Stimulated activated CD8-positive, alpha-beta memory T cell treated with anti-CD3 and anti-CD28 coated beads, Interleukin-15, amount 100 ng/mL, for 1 hour (primary cell): Measurements from ENCODE around the gene SCT.

Source experiments
- DNase-seq: peaks from one replicate; pipeline ENCODE4 v3.0.0-alpha.2; 2020; ENCODE audit warnings: low read depth

SCT gene

GRCh38 chr11:584287-584686 lies 42.7 kb downstream of the SCT start:
- no peak for DNase-seq

- DNase-seq: no peak
These were observed 45.2 kb downstream of the SCT start for GRCh38 chr11:581752-582151.

GRCh38 chr11:581342-581741 lies 45.6 kb downstream of the SCT start:
- no peak for DNase-seq

GRCh38 chr11:579830-580601 lies 47.0 kb downstream of the SCT start:
- no peak for DNase-seq

- DNase-seq: no peak
These were observed 48.5 kb downstream of the SCT start for GRCh38 chr11:578276-579035.

DNA sequence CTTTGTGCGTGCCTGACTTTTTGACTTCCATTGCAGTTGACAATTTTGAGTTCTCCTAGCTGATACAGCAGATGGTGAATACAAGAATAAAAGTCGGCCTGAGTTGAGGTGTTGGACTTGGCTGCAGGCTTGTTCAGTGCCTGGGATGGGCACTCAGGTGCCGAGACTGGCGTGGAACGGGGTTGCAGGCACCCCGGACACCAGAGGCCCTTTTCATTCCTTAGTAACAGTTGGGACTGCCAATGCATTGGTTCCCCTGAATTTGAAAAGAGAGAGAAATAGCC lies 49.4 kb downstream of the SCT start:
- no peak for DNase-seq

DNA sequence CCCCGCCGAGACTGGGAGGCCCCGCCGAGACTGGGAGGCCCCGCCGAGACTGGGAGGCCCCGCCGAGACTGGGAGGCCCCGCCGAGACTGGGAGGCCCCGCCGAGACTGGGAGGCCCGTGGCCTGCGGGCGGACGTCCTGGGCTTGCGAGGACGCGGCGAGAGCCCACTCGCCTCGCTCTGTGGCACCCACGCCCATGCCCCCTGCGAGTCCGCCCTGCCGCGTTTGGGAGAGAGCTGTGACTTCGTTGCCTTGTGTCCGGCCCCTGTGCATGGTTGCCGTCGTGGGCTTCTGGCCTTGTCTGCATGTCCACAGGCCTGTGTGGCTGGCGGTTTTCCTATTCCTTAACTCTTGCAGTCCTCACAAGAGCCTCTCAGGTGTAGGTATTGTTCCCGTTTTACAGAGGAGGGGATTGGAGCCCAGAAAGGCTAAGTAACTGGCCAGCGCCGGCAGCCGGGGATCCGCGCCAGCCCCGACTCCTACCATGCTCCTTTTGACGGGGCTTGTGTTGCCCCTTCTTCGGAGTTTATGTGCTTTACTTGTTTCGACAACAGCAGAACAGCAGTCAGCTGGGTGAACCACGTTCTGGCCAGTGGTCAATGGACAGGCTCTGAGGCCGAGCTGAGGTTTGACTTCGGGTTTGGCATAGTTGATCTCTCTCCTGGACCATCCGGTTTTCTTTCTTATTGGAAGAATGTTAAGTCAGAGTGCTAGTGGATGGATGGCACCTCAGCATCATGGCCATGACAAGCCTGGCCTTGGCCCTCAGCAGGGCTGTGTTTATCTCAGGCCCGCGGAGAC lies 50.0 kb downstream of the SCT start:
- DNase-seq: no peak
